Measurements from ENCODE around the gene DYSF.

DNA sequence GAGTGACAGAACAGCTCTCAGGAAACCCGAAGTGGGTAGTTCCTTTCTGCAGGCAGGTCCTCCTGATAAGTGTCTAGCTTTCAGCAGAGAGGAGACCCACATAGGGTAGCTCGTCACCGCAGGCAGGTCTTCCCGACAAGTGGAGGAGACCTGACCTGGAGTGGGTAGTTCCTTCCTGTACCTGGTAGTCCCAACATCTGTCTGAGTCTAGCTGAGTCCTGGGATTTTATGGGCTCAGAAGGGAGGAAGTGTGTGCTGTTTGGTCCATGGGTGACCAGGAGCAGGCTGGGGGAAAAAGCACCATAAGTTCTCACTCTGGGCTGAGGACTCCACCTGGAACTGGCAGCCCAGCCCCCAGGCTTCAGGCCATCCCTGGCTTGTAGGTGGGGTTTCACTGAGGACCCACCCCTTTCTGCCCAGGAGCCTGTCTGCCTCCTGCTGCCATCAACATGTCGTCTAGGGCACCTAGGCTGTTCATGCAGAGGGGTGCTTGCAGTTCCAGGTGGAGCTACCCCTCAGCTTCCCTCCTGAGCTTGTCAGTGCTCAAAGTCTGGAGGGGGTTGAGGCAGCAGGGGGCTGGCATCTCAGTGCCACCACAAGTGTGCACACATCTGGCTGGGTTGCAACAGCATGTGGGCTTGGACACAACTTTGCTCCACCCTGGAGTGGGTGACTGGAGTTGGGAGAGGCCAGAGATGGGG is 9.4 kb downstream of the DYSF start:
- TF ChIP-seq POLR2A (IDR thresholded peaks at IDR 0.05) (no peak), EP300 (IDR thresholded peaks at IDR 0.05) (no peak)
- TF ChIP-seq, protein P1, sequence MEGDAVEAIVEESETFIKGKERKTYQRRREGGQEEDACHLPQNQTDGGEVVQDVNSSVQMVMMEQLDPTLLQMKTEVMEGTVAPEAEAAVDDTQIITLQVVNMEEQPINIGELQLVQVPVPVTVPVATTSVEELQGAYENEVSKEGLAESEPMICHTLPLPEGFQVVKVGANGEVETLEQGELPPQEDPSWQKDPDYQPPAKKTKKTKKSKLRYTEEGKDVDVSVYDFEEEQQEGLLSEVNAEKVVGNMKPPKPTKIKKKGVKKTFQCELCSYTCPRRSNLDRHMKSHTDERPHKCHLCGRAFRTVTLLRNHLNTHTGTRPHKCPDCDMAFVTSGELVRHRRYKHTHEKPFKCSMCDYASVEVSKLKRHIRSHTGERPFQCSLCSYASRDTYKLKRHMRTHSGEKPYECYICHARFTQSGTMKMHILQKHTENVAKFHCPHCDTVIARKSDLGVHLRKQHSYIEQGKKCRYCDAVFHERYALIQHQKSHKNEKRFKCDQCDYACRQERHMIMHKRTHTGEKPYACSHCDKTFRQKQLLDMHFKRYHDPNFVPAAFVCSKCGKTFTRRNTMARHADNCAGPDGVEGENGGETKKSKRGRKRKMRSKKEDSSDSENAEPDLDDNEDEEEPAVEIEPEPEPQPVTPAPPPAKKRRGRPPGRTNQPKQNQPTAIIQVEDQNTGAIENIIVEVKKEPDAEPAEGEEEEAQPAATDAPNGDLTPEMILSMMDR (IDR thresholded peaks at IDR 0.05) = no peak
